SK-N-MC (cell line): Measurements from ENCODE around the gene PCDHA7.

ENCODE experiments used
- EZH2 ChIP-seq: fragments of 200-600 bp; sonication (generic); IDR thresholded peaks from one replicate; pipeline ENCODE4 v1.6.1; 2017; ENCODE audit warnings: antibody characterized with exemption
- FOXP2 ChIP-seq: optimal IDR thresholded peaks from 2 replicates; pipeline ENCODE3; 2011; ENCODE audit warnings: mild to moderate bottlenecking, moderate library complexity; ENCODE audit not compliant: insufficient read depth; ENCODE audit errors: extremely low read length, control extremely low read depth
- POLR2AphosphoS5 ChIP-seq: IDR thresholded peaks from 2 replicates; pipeline ENCODE4 v1.6.1; 2012; ENCODE audit warnings: mild to moderate bottlenecking, low read depth, low read length, borderline replicate concordance

- TF ChIP-seq EZH2, result no peak
- TF ChIP-seq POLR2AphosphoS5, result no peak
- no peak for TF ChIP-seq FOXP2
Observed at GRCh38 chr5:140857177-140857986, 23.3 kb downstream of the PCDHA7 start.
